HG02973 (cell line): Measurements from ENCODE around the gene GIMAP5.

Source experiments
- ATAC-seq: cut with Tn5 transposase; IDR thresholded peaks from one replicate; pipeline ENCODE4 v1.9.1; 2021; ENCODE audit warnings: moderate library complexity; ENCODE audit not compliant: unreplicated experiment

GIMAP5 gene

GRCh38 chr7:150734254-150734653 lies 3.0 kb upstream of the GIMAP5 start:
- no peak for ATAC-seq

GRCh38 chr7:150735596-150736358 lies 1.4 kb upstream of the GIMAP5 start:
- ATAC-seq: no peak

GRCh38 chr7:150736864-150737263 lies 354 bp upstream of the GIMAP5 start:
- no peak for ATAC-seq

GRCh38 chr7:150738092-150738491 lies 874 bp downstream of the GIMAP5 start:
- no peak for ATAC-seq

- no peak for ATAC-seq
Measured at GRCh38 chr7:150738591-150739001, 1.4 kb downstream of the GIMAP5 start.

GRCh38 chr7:150739033-150739432 lies 1.8 kb downstream of the GIMAP5 start:
- ATAC-seq: no peak

- ATAC-seq: no peak
Measured at GRCh38 chr7:150740053-150740452, 2.8 kb downstream of the GIMAP5 start.

- ATAC-seq: no peak
Measured at GRCh38 chr7:150742286-150742968, 5.2 kb downstream of the GIMAP5 start.

GRCh38 chr7:150744041-150744656 lies 6.9 kb downstream of the GIMAP5 start:
- ATAC-seq: no peak

- no peak for ATAC-seq
Measured at GRCh38 chr7:150745086-150745485, 7.9 kb downstream of the GIMAP5 start.

- ATAC-seq: no peak
Measured at GRCh38 chr7:150745876-150746275, 8.7 kb downstream of the GIMAP5 start.

- ATAC-seq: no peak
Measured at GRCh38 chr7:150746921-150747320, 9.7 kb downstream of the GIMAP5 start.

GRCh38 chr7:150748376-150748775 lies 11.2 kb downstream of the GIMAP5 start:
- ATAC-seq: no peak

GRCh38 chr7:150751702-150752101 lies 14.5 kb downstream of the GIMAP5 start:
- ATAC-seq: no peak

GRCh38 chr7:150753239-150753638 lies 16.0 kb downstream of the GIMAP5 start:
- ATAC-seq: no peak

GRCh38 chr7:150753826-150754603 lies 16.8 kb downstream of the GIMAP5 start:
- ATAC-seq: peak; percentile 41

GRCh38 chr7:150754951-150755350 lies 17.7 kb downstream of the GIMAP5 start:
- ATAC-seq: no peak

GRCh38 chr7:150755473-150756099 lies 18.4 kb downstream of the GIMAP5 start:
- no peak for ATAC-seq

- no peak for ATAC-seq
Measured at GRCh38 chr7:150756166-150756565, 18.9 kb downstream of the GIMAP5 start.

- no peak for ATAC-seq
Measured at GRCh38 chr7:150756858-150757257, 19.6 kb downstream of the GIMAP5 start.

GRCh38 chr7:150759479-150759878 lies 22.3 kb downstream of the GIMAP5 start:
- ATAC-seq: no peak
